SJCRH30 (cell line): ENCODE measurements around the gene SCLT1. TPM values are rescaled to one million over a fixed set of nuclear protein-coding genes. Genes with fewer than 3 reads are reported as not detected.

Source experiments
- DNase-seq, 2 experiments: peaks; one replicate each; pipeline ENCODE4 v3.0.0-alpha.2; 2015 to 2020
- H3K27ac ChIP-seq: fragments of 250-450 bp; sonication (Bioruptor Pico); 2 replicates; pipeline ENCODE4 v1.5.1; 2020; ENCODE audit warnings: mild to moderate bottlenecking, moderate library complexity
- H3K27me3 ChIP-seq: fragments of 250-450 bp; sonication (Bioruptor Pico); 2 replicates; pipeline ENCODE4 v1.5.1; 2020; ENCODE audit warnings: mild to moderate bottlenecking, moderate library complexity
- H3K36me3 ChIP-seq: fragments of 250-450 bp; sonication (Bioruptor Pico); 2 replicates; pipeline ENCODE4 v1.5.1; 2020; ENCODE audit warnings: mild to moderate bottlenecking, moderate library complexity
- H3K4me1 ChIP-seq: fragments of 250-450 bp; sonication (Bioruptor Pico); 2 replicates; pipeline ENCODE4 v1.5.1; 2020; ENCODE audit warnings: mild to moderate bottlenecking, moderate library complexity
- H3K4me3 ChIP-seq: fragments of 250-450 bp; sonication (Bioruptor Pico); 2 replicates; pipeline ENCODE4 v1.5.1; 2020; ENCODE audit warnings: mild to moderate bottlenecking, moderate library complexity
- H3K9me3 ChIP-seq: fragments of 250-450 bp; sonication (Bioruptor Pico); replicated peaks from 2 replicates; pipeline ENCODE4 v1.5.1; 2020; ENCODE audit warnings: mild to moderate bottlenecking, moderate library complexity
- total RNA-seq: library from RNA; depleted of rRNA; stranded (reverse); fragments of >200 nt; shearing (Covaris generic); gene quantifications from 2 replicates; pipeline ENCODE4 v1.2.3, GENCODE V29; 2014

Gene SCLT1
- total RNA-seq, 1 experiment from 2014 or later = 23.2 TPM

DNA sequence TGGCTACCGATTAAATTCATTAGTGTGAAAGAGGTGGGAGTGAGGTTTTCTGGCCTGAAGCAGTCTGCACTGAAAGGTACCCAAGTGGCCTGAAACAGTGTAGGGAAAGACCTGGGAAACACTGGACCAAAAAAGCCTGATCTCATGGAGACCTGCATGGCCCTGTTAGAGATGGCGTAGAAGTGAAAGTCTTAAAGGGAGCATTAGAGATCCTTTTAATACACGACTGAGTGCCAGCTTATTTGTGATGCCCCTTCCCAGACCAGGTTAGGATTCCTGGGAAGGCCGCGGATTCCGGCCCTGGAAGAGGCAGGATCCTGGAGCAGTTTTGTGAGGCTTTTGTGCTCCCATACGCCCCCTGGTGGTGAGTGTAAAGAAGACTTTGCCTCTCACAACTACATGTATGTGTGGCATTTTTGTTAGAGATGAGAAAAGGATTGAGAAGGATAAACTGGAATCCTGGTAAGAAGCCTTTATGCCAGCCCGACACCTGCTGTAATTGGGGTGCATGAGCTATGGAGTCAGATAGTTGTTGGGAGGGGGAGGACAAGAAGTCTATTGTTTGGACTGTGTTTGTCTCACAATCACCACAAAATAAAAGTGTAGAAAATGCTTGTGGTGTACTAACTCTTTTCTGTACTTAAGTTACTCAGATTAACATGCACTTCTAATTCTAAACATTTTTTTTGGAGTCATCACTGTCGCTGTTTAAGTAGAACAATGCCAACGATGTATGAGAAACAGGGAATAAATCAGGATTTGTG is 229.8 kb downstream of the SCLT1 start:
- no peak overlapping the region for H3K4me3 ChIP-seq
- no peaks in the 10 kb centered on the region; the same call in 1 of the 2 replicates for H3K4me1 ChIP-seq
- no peaks in the 10 kb centered on the region for H3K9me3 ChIP-seq
- no peaks in the 10 kb centered on the region for H3K27me3 ChIP-seq
- peaks cover 47% of the 10 kb centered on the region for H3K36me3 ChIP-seq
- no peak overlapping the region for H3K27ac ChIP-seq
- peak; percentile 71 to 90 for DNase-seq

DNA sequence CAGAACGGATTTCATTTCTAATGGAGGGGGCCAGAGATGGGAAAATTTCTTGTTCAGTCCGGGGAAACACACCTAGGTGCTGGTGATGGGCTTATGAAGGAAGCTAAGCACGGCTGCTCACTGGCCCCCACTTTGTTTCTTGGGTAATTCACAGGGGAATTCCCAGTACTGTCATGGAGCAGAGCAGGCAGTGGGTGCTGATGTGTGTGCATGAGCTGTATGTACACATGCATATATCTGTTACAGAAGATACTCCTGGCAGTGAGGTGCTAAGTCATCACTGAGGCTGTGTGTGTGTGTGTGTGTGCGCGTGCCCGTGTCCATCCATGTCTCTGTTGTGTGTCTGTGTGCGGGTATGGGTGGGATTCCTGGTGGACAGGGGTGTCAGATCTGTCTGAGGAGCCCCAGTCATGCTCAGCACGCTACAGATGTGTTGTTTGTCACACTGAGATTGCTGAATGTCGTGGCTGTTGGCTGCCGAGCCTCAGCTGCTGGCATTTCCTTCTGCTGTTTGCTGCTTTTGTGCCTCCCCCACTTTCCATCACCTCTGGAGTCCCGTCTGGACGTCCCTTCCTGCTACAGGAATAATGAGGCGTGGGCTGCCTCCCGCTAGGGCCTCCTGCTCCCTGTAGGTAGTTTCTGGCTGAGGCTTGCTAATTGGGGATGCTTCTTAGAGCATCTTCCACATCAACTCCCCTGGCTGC is 230.6 kb downstream of the SCLT1 start:
- Histone ChIP-seq H3K27me3 (no peaks in the 10 kb centered on the region), H3K27ac (no peak overlapping the region), H3K9me3 (no peaks in the 10 kb centered on the region), H3K4me3 (no peak overlapping the region), H3K36me3 (peaks cover 51% of the 10 kb centered on the region), H3K4me1 (no peaks in the 10 kb centered on the region; the same call in 1 of the 2 replicates)
- DNase-seq = no peak

DNA sequence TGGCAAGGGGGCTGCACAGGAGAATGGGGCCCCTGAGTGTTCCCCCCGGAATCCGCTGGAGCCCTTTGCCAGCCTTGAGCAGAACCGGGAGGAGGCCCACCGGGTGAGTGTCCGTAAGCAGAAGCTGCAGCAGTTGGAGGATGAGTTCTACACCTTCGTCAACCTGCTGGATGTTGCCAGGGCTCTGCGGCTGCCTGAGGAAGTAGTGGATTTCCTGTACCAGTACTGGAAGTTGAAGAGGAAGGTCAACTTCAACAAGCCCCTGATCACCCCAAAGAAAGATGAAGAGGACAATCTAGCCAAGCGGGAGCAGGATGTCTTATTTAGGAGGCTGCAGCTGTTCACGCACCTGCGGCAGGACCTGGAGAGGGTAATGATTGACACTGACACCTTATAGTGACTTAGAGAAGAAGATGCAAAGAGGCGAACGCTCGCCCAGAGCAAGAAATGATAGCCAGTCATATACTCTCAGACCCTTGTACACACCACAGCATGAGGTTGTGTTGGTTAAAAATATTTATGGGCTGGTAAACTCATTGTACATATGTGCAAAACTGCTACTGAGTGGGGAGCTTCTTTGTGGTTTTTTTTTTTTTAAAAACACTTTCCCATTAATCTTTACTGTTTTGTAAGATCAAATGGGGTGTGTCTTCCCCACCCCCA is 231.4 kb downstream of the SCLT1 start:
- Histone ChIP-seq H3K27ac (no peak overlapping the region), H3K4me1 (no peaks in the 10 kb centered on the region; the same call in 1 of the 2 replicates), H3K9me3 (no peaks in the 10 kb centered on the region), H3K36me3 (peaks cover 53% of the 10 kb centered on the region), H3K27me3 (no peaks in the 10 kb centered on the region), H3K4me3 (no peak overlapping the region)
- DNase-seq = no peak

DNA sequence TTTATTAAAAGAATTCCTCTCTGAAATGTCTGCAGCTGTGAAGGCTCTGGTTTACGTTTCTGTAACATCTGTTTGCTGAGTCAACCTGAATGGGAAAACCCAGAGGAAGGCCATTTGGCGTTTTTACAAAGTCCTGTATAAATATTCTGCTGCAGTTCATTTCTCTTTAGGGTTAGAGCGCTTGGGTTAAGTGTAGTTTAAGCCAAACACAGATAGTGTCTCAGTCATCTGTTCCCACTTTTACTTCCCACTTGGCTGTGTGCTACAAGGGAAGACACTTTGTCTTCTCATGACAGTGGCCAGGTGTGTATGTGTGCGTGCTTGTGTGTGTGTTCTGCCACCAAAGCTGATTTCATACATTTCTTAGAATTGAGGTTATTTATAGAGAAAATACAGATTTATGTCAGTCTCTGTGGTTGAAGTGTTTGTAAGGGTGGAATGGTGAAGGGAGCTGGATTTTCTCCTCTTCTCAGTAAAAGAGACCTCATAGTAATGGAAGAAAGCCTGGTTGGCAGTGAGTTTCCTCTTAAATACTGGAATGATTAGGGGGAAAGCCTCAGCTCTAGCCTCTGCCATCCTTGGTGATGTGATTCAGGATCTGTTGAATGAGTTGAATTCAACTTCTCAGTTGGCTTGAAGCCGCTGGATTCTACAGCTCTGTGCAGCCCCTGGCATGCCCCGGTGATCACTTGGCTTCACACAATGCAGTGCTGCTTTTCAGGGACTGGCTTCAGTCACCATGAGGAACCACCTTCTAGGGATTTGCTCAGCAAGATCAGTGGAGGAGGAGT is 233.3 kb downstream of the SCLT1 start:
- Histone ChIP-seq H3K4me1 (no peaks in the 10 kb centered on the region; the same call in 1 of the 2 replicates), H3K36me3 (peaks cover 59% of the 10 kb centered on the region), H3K27me3 (no peaks in the 10 kb centered on the region), H3K4me3 (no peak overlapping the region), H3K27ac (no peak overlapping the region), H3K9me3 (no peaks in the 10 kb centered on the region)
- no peak for DNase-seq

DNA sequence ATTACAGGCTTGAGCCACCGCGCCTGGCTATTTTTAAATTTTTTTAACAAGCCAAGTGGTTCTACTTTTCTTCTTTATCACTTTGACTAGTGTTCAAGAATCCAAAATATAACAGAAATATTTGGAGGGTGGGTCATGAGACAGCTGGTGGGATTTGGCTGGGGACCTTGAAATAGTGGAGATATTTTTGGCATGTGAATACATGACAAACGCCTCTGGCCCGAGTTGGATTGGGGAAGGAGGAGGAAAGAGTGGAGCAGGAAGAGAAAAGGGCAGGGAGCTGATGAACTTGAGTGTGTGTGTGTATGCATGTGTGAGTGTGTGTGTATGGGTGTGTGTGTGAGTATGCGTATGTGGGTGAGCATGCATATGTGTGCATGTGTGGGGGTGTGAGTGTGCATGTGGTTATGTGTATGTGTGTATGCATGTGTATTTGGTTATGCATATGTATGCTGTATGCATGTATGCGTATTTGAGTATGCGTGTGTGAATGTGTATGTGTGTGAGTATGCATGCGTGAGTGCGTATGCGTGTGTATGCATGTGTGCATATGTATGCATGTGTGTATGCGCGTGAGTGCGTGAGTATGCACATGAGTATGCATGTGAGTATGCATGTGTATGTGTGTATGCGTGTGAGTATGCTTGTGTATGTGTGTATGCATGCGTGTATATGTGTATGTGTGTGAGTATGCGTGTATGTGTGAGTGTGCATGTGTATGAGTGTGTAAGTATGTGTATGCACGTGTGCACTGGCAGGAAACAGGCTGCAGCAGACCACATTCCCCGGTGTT is 234.3 kb downstream of the SCLT1 start:
- Histone ChIP-seq H3K4me1 (no peaks in the 10 kb centered on the region; the same call in 1 of the 2 replicates), H3K27me3 (no peaks in the 10 kb centered on the region), H3K4me3 (no peak overlapping the region), H3K9me3 (no peaks in the 10 kb centered on the region), H3K27ac (no peak overlapping the region), H3K36me3 (peaks cover 68% of the 10 kb centered on the region)
- peak in 1 of 2 experiments; percentile 9 for DNase-seq

DNA sequence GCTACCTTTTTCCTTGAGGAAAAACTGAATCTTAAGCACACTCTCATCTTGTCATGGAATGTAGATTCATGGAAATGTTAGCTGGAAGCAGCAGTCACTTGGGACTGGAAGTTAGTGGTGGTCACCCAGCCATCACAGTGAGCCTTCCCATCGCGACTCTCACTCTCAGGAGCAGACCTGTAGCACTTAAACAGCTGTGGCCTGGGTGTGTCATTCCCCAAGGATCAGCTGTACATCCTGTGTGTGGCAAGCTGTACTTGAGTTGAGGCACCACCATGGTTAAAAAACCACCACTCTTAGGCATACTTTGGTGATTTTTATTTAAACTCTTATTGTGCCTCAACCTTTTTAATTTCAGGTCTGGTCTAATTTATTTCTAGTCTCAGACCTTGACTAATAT is 237.1 kb downstream of the SCLT1 start:
- no peaks in the 10 kb centered on the region for H3K27me3 ChIP-seq
- peak in 1 of 2 experiments; percentile 14 for DNase-seq
- H3K4me3 ChIP-seq = no peak overlapping the region
- H3K36me3 ChIP-seq = peaks cover 75% of the 10 kb centered on the region
- no peak overlapping the region for H3K27ac ChIP-seq
- H3K9me3 ChIP-seq = no peaks in the 10 kb centered on the region
- H3K4me1 ChIP-seq = no peaks in the 10 kb centered on the region; the same call in 1 of the 2 replicates

DNA sequence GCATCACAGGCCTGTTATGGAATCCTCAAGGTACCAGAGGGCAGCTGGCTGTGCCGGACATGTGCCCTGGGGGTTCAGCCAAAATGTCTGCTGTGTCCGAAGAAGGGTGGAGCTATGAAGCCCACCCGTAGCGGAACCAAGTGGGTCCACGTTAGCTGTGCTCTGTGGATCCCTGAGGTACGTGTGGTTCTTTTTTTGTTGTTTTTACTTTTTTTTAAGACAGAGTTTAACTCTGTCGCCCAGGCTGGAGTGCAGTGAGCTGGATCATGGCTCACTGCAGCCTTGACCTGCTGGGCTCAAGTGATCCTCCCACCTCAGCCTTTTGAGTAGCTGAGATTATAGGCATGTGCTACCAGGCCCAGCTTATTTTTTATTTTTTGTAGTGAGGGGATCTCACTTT is 237.7 kb downstream of the SCLT1 start:
- Histone ChIP-seq H3K4me1 (no peaks in the 10 kb centered on the region; the same call in 1 of the 2 replicates), H3K27me3 (no peaks in the 10 kb centered on the region), H3K4me3 (no peak overlapping the region), H3K9me3 (no peaks in the 10 kb centered on the region), H3K27ac (no peak overlapping the region), H3K36me3 (peaks cover 75% of the 10 kb centered on the region)
- DNase-seq = no peak

DNA sequence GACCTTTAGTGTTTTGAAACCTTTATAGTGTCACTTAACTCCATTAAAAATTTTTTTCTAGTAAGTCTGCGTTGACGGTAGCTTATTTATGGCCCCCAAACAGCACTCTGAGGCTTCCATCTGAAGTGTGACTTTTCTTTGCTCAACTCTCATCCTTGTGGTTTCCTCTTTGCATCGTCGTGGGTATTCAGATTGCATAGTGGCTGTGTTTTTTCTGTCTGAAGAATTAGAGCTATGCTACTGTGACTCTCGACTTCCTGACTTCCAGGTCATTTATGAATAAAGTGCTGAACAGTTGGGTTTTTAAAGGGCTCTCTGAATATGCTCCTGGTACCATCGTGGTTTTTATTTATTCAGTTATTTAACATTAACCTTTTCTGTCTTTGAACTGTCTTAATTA is 238.9 kb downstream of the SCLT1 start:
- Histone ChIP-seq H3K4me3 (no peak overlapping the region), H3K27me3 (no peaks in the 10 kb centered on the region), H3K27ac (no peak overlapping the region), H3K36me3 (peaks cover 72% of the 10 kb centered on the region), H3K4me1 (no peaks in the 10 kb centered on the region; the same call in 1 of the 2 replicates), H3K9me3 (no peaks in the 10 kb centered on the region)
- no peak for DNase-seq

DNA sequence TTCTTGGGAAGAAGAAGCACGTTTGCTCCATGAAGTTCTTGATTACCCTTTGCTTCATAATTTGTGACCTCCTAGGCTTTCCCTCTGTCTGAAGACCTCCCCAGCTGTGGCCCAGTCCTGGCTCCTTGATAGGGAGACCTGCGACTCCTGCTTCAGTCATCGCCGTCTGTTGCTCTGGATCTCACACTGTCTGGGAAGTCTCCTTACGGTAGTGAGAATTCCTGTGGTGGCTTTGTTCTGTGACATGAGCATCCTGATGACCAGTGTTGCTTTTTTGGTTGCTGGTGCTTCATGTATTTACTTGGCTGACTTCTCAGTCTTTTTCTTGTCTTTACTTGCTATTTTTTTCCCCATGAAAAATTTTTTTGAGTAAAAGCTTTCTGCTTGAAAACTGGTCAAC is 239.6 kb downstream of the SCLT1 start:
- Histone ChIP-seq H3K27ac (no peak overlapping the region), H3K4me1 (no peaks in the 10 kb centered on the region), H3K4me3 (no peak overlapping the region), H3K9me3 (no peaks in the 10 kb centered on the region), H3K36me3 (peaks cover 72% of the 10 kb centered on the region), H3K27me3 (no peaks in the 10 kb centered on the region)
- no peak for DNase-seq

DNA sequence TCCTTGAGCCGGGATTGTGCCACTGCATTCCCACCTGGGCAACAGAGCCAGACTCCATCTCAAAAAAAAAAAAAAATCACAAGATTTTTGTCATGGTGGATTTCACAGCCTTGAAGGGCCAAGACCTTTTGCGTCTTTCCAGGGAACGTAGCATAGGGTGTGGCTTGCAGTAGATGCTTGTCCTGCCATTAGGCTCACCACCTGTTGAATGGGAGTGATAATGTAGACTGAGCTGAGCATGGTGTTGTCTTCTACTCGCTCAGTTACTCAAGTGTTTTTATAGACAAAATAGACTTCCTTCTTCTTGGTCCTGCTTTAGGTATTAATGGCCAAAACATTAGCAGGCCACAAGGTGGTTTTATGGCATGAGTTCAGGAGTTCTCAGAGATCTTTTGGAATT is 243.1 kb downstream of the SCLT1 start:
- Histone ChIP-seq H3K9me3 (no peaks in the 10 kb centered on the region), H3K4me1 (no peaks in the 10 kb centered on the region), H3K27me3 (no peaks in the 10 kb centered on the region), H3K36me3 (peaks cover 57% of the 10 kb centered on the region), H3K27ac (no peak overlapping the region), H3K4me3 (no peak overlapping the region)
- no peak for DNase-seq

DNA sequence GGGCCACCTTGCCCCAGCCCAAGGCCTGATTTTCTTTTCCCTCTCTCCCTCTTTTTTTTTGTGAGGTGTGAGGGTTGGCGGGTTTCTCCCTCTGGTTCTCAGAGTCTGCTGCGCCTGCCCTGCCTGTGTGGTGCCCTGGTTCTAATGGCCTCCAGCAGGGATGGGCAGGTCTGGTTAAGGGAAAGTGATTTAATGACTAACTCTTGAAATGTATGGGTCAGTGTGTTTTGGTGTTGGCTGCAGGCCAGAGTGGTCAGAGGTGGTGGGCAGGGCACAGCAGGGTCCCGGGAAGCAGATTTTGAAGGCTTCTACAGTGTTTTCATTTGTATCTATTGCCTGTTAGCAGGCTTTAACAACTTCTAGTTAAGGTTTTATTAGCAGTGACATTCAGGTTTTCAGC is 244.9 kb downstream of the SCLT1 start:
- Histone ChIP-seq H3K4me3 (no peak overlapping the region), H3K36me3 (peaks cover 45% of the 10 kb centered on the region), H3K4me1 (no peaks in the 10 kb centered on the region), H3K27me3 (no peaks in the 10 kb centered on the region), H3K27ac (no peak overlapping the region), H3K9me3 (no peaks in the 10 kb centered on the region)
- DNase-seq = no peak

DNA sequence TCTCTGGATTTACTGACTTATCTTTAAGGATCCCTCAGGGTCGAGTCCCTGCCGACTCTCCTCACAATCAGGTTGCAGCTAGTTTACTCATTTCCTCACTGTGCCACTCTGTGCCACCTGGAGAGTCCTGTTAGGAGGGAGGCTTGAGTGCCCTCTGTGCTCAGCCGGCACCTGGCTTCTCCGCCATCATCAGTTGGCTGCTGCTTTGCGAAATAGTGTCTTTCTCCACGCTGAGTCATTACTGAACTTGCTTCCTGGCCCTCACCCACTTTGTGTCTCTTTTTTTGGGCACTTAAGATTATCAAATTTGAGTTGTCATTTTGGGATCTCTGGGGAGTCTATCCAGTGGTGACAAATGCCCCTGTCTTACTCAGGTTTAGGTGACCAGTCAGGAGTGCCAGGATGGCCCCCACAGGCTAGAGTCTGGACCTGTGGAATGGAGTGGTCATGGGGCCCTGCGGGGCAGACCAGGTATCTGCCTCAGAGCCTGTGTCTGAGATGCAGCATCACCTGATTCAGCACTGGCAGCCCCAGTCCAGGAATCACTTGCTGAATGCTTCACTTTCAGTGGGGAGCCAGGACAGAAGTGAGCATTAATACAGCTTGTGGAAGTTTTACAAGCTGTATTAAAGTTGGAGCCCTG is 246.1 kb downstream of the SCLT1 start:
- Histone ChIP-seq H3K4me3 (no peak overlapping the region), H3K27me3 (no peaks in the 10 kb centered on the region), H3K27ac (no peak overlapping the region), H3K36me3 (peaks cover 40% of the 10 kb centered on the region), H3K4me1 (no peaks in the 10 kb centered on the region), H3K9me3 (no peaks in the 10 kb centered on the region)
- DNase-seq = no peak

DNA sequence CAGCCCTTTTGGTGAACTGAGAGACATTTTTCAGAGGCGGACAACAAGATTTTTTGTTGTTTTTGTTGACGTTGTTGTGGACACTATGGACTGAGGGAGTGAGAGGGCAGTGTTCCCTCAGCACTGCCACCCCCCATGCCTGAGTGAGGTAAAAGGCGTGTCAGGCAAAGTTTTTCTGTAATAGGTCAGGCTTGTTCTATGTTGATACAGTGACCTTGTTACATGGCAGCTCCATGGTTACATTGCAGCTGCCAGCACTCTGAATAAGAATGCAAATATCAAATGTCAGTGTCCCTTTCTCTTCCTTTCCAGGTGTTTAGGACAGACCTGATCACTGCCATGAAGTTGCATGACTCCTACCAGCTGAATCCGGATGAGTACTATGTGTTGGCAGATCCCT is 247.3 kb downstream of the SCLT1 start:
- H3K4me1 ChIP-seq = no peaks in the 10 kb centered on the region
- H3K27me3 ChIP-seq = no peaks in the 10 kb centered on the region
- no peak overlapping the region for H3K4me3 ChIP-seq
- H3K9me3 ChIP-seq = no peaks in the 10 kb centered on the region
- H3K27ac ChIP-seq = no peak overlapping the region
- no peak for DNase-seq
- peaks cover 31% of the 10 kb centered on the region for H3K36me3 ChIP-seq
